Activated T-cell treated with anti-CD3 and anti-CD28 coated beads, Interleukin-2, amount 50 U/mL, for 72 hours (primary cell): ENCODE measurements around the gene DCN. TPM values are rescaled to one million over a fixed set of nuclear protein-coding genes. Genes with fewer than 3 reads are reported as not detected.

Experiments
- ATAC-seq, 2 donors: fragments of 150-1000 bp; cut with Tn5 transposase; replicated peaks in 1 of 2; 2 replicates each; pipeline ENCODE4 v1.10.0; 2021; ENCODE audit warnings: moderate library complexity in 2 of 2, mild to moderate bottlenecking in 1 of 2
- DNase-seq, 2 donors: peaks; one replicate each; pipeline ENCODE4 v3.0.0; 2021 to 2022; ENCODE audit warnings: mixed read lengths in 1 of 2
- H3K27ac Mint-ChIP-seq: one replicate; pipeline ENCODE4 v1.8.0; 2022; ENCODE audit warnings: mild to moderate bottlenecking, moderate library complexity, mixed read lengths
- H3K27me3 Mint-ChIP-seq: one replicate; pipeline ENCODE4 v1.8.0; 2022; ENCODE audit warnings: low read depth, mixed read lengths
- H3K36me3 Mint-ChIP-seq, 2 donors: one replicate each; pipeline ENCODE4 v1.8.0; 2022; ENCODE audit warnings: mixed read lengths in 2 of 2, mild to moderate bottlenecking in 1 of 2; ENCODE audit not compliant: insufficient read depth in 2 of 2
- H3K4me1 Mint-ChIP-seq: one replicate; pipeline ENCODE4 v1.8.0; 2022; ENCODE audit warnings: low read depth, mixed read lengths
- H3K4me3 Mint-ChIP-seq, 2 donors: one replicate each; pipeline ENCODE4 v1.8.0; 2022; ENCODE audit warnings: mild to moderate bottlenecking in 2 of 2, mixed read lengths in 2 of 2, moderate library complexity in 2 of 2
- H3K9me3 Mint-ChIP-seq, 2 donors: one replicate each; pipeline ENCODE4 v1.8.0; 2022; ENCODE audit warnings: mixed read lengths in 2 of 2
- total RNA-seq, 2 donors: library from RNA; stranded (reverse); gene quantifications; one replicate each; pipeline ENCODE4 v1.2.3, GENCODE V29; 2022

The DCN gene, protein sequence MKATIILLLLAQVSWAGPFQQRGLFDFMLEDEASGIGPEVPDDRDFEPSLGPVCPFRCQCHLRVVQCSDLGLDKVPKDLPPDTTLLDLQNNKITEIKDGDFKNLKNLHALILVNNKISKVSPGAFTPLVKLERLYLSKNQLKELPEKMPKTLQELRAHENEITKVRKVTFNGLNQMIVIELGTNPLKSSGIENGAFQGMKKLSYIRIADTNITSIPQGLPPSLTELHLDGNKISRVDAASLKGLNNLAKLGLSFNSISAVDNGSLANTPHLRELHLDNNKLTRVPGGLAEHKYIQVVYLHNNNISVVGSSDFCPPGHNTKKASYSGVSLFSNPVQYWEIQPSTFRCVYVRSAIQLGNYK
- not detected for total RNA-seq

GRCh38 chr12:91182636-91183455 is at the start of gene DCN:
TSS of gene DCN (minus strand) at chr12:91182817. CDS start at chr12:91178552, 4,265 bp downstream.
- Mint-ChIP-seq H3K4me3 (no peak within 1 kb of the TSS), H3K27ac (no peak within 1 kb of the TSS), H3K27me3 (no peaks in the 10 kb centered on the region), H3K36me3 (no peaks in the 10 kb centered on the region), H3K9me3 (no peaks in the 10 kb centered on the region), H3K4me1 (no peaks in the 10 kb centered on the region)
- DNase-seq: no peak
- no peak for ATAC-seq

GRCh38 chr12:91230841-91231240 is 48.2 kb upstream of the DCN start:
- no peaks in the 10 kb centered on the region for H3K4me1 Mint-ChIP-seq
- no peak overlapping the region for H3K4me3 Mint-ChIP-seq
- DNase-seq (no peak), ATAC-seq (no peak)
- no peaks in the 10 kb centered on the region for H3K36me3 Mint-ChIP-seq
- peaks cover 0 to 5% of the 10 kb centered on the region in 2 donors for H3K9me3 Mint-ChIP-seq
- peaks cover 5% of the 10 kb centered on the region for H3K27me3 Mint-ChIP-seq
- H3K27ac Mint-ChIP-seq: no peak overlapping the region

DNA sequence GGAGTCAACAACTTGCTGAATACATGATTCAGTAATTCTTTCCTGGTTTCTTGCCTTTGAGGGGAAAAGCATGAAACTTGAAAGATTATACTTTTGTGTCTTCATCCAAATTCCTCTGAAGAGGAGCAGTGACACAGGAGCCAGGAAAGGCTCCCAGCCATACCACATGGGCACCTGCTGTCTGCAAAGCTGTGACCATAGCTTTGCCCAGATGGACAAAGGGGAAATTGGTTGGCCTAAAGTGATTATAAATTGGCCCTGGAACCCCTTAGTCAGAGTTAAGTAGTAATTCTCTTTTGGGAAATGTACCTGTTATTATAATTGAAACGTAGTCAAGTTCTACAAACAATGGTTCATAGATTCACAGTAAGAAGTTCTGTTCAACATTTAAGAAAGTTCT is 44.3 kb upstream of the DCN start:
- Mint-ChIP-seq H3K36me3 (no peaks in the 10 kb centered on the region), H3K27ac (no peak overlapping the region), H3K4me1 (no peaks in the 10 kb centered on the region), H3K4me3 (no peak overlapping the region), H3K27me3 (peaks cover 12% of the 10 kb centered on the region), H3K9me3 (peaks cover 0 to 5% of the 10 kb centered on the region in 2 donors)
- DNase-seq (no peak), ATAC-seq (no peak)

GRCh38 chr12:91225316-91225715 is 42.7 kb upstream of the DCN start:
- DNase-seq: no peak
- Mint-ChIP-seq H3K9me3 (peaks cover 0 to 5% of the 10 kb centered on the region in 2 donors), H3K36me3 (no peaks in the 10 kb centered on the region), H3K4me1 (no peaks in the 10 kb centered on the region), H3K27ac (no peak overlapping the region), H3K27me3 (peaks cover 12% of the 10 kb centered on the region), H3K4me3 (no peak overlapping the region)
- ATAC-seq: no peak

- Mint-ChIP-seq H3K4me1 (no peaks in the 10 kb centered on the region), H3K9me3 (peaks cover 0 to 5% of the 10 kb centered on the region in 2 donors)
Measured at GRCh38 chr12:91224401-91224800, 41.8 kb upstream of the DCN start.

DNA sequence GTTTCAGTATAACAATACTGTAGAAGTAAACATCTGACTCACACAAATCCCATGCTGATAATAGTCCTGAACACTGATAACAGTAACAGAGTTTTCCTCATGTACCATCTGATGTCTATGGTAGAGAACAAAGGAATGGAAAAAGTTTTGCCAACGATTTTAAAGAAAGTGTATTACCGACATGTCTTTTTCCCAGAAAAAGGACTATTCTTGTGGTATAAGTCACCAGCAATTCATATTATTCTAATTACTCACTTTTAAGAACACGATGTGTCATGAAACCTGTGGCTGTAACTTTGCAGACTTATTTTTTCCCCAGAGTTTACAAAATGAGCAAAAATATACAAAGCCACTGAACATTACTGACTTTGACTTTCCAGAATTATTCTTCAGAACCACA is 40.1 kb upstream of the DCN start:
- DNase-seq (no peak), ATAC-seq (no peak)
- Mint-ChIP-seq H3K27ac (no peak overlapping the region), H3K27me3 (peaks cover 7% of the 10 kb centered on the region), H3K9me3 (peaks cover 0 to 1% of the 10 kb centered on the region in 2 donors), H3K4me3 (no peak overlapping the region), H3K4me1 (no peaks in the 10 kb centered on the region), H3K36me3 (no peaks in the 10 kb centered on the region)

More at GRCh38 chr12:91224401-91224800, 41.8 kb upstream of the DCN start:
- no peak for ATAC-seq
- H3K36me3 Mint-ChIP-seq: no peaks in the 10 kb centered on the region
- H3K27me3 Mint-ChIP-seq: peaks cover 12% of the 10 kb centered on the region
- no peak for DNase-seq
- H3K27ac Mint-ChIP-seq: no peak overlapping the region
- H3K4me3 Mint-ChIP-seq: no peak overlapping the region

- Mint-ChIP-seq H3K4me3 (no peak overlapping the region), H3K36me3 (no peaks in the 10 kb centered on the region), H3K27ac (no peak overlapping the region), H3K9me3 (no peaks in the 10 kb centered on the region), H3K4me1 (no peaks in the 10 kb centered on the region), H3K27me3 (peaks cover 7% of the 10 kb centered on the region)
- ATAC-seq (no peak), DNase-seq (no peak)
Measured at GRCh38 chr12:91219919-91220318, 37.3 kb upstream of the DCN start.

- peaks cover 7% of the 10 kb centered on the region for H3K27me3 Mint-ChIP-seq
- no peak overlapping the region for H3K27ac Mint-ChIP-seq
- H3K4me3 Mint-ChIP-seq: no peak overlapping the region
- no peaks in the 10 kb centered on the region for H3K36me3 Mint-ChIP-seq
- no peaks in the 10 kb centered on the region for H3K4me1 Mint-ChIP-seq
- no peak for DNase-seq
- H3K9me3 Mint-ChIP-seq: no peaks in the 10 kb centered on the region
- no peak for ATAC-seq
Measured at GRCh38 chr12:91219511-91219910, 36.9 kb upstream of the DCN start.

DNA sequence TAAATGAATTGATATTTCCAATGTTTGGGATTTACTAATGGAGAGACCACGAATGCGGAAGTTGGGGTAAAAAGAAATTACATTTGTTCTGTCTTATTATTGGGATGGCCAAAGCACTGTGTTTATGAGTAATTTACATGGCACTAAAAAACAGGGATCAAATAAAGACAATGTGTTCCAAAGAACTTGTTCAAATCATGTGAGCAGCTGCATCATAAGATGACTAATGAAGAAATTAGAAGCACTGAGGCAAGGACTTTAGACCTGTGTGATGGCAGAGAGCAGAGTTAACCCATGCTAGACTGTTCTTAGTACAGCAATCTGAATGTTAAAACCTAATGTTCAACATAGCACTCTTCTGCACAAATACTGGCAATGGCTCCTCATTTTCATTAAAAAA is 34.3 kb upstream of the DCN start:
- Mint-ChIP-seq H3K9me3 (no peaks in the 10 kb centered on the region), H3K4me3 (no peak overlapping the region), H3K27ac (no peak overlapping the region), H3K27me3 (no peaks in the 10 kb centered on the region), H3K36me3 (no peaks in the 10 kb centered on the region), H3K4me1 (no peaks in the 10 kb centered on the region)
- DNase-seq (no peak), ATAC-seq (no peak)

DNA sequence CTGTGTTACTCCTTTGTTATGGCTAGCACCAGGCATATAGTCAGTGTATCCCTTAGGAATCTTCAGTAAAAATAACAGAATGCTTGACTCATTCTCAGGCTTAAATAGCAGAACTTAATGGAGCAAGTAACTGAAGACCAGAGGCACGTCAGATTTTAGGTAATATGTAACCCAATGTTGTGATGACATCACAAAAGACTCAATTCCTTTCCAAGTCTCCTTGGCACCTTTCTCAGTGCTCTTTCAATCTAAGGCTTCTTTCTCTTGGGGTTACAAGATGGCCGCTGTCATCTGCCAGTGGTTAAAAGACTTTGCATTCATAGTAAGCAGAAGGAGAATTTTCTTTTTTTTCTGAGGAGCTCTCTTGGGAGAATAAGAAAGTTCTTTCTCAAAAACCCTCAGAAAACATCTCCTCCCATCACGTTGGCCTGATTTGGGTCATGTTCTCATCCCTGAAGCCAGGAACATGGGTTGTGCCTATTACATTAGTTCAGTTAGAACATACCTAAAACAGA is 33.4 kb upstream of the DCN start:
- no peaks in the 10 kb centered on the region for H3K36me3 Mint-ChIP-seq
- H3K9me3 Mint-ChIP-seq: no peaks in the 10 kb centered on the region
- H3K27ac Mint-ChIP-seq: no peak overlapping the region
- no peaks in the 10 kb centered on the region for H3K27me3 Mint-ChIP-seq
- no peak for DNase-seq
- H3K4me1 Mint-ChIP-seq: no peaks in the 10 kb centered on the region
- no peak for ATAC-seq
- no peak overlapping the region for H3K4me3 Mint-ChIP-seq

GRCh38 chr12:91211866-91212265 is 29.2 kb upstream of the DCN start:
- DNase-seq (no peak), ATAC-seq (no peak)
- no peaks in the 10 kb centered on the region for H3K4me1 Mint-ChIP-seq
- no peak overlapping the region for H3K27ac Mint-ChIP-seq
- H3K36me3 Mint-ChIP-seq: no peaks in the 10 kb centered on the region
- H3K27me3 Mint-ChIP-seq: no peaks in the 10 kb centered on the region
- no peak overlapping the region for H3K4me3 Mint-ChIP-seq
- H3K9me3 Mint-ChIP-seq: no peaks in the 10 kb centered on the region

DNA sequence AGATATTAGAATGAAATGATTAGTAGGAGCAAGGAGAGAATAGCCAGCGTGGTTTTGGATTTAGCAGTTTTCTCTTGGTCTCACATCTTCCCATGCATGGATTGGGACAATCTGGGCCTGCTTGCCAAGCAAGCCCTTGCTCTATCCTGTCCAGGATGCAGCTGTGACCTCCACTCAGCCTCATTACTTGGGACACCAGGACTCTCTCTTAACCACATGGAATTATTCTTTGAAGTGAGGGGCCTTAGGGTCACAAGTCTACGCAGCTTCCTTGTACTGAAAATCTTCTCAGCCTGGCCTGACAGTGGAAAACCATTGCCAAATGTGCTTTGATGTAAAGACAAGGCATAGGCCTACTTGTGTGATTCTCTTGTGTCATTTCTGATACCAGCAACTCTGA is 28.0 kb upstream of the DCN start:
- no peaks in the 10 kb centered on the region for H3K4me1 Mint-ChIP-seq
- no peak overlapping the region for H3K27ac Mint-ChIP-seq
- H3K27me3 Mint-ChIP-seq: no peaks in the 10 kb centered on the region
- no peak for DNase-seq
- ATAC-seq: no peak
- H3K9me3 Mint-ChIP-seq: peaks cover 0 to 2% of the 10 kb centered on the region in 2 donors
- no peak overlapping the region for H3K4me3 Mint-ChIP-seq
- H3K36me3 Mint-ChIP-seq: no peaks in the 10 kb centered on the region

DNA sequence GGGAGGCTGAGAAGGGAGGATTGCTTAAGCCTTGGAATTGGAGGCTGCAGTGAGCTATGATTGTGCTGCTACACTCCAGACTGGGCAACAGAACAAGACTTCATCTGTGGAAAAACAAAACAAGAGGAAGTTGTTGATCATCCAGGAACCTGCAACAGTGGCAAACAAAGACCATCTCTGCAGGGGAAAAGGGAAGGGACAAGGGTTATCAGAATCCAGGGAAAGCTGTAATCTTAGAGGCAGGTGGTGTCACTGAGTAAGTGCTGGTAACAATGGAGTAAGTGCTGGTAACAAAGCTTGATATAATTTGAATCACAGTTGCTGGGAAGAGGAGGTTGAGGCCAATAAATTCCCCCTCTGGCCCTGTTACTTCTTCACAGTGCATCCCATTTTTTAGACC is 27.5 kb upstream of the DCN start:
- Mint-ChIP-seq H3K9me3 (peaks cover 0 to 2% of the 10 kb centered on the region in 2 donors), H3K4me3 (no peak overlapping the region), H3K4me1 (no peaks in the 10 kb centered on the region), H3K27me3 (no peaks in the 10 kb centered on the region), H3K27ac (no peak overlapping the region), H3K36me3 (no peaks in the 10 kb centered on the region)
- ATAC-seq: no peak
- no peak for DNase-seq
